Renal pelvis (tissue), 4 donors: ENCODE data around the gene SH3BP5. TPM values are rescaled to one million over a fixed set of nuclear protein-coding genes. Genes with fewer than 3 reads are reported as not detected.

Experiments
- DNase-seq: peaks from one replicate; pipeline ENCODE4 v3.0.0-alpha.2; 2013
- polyA plus RNA-seq, 3 donors: library from polyadenylated mRNA; unstranded; fragments of 120-200 nt; gene quantifications; one replicate each; pipeline ENCODE4 v1.2.1, GENCODE V29; 2013; ENCODE audit not compliant: insufficient read length in 3 of 3

Gene SH3BP5
- polyA plus RNA-seq, 3 donors: 51.1 to 52.8 (median 52.3) TPM

GRCh38 chr3:15258720-15259119, 73.7 kb downstream of the SH3BP5 start:
- DNase-seq: no peak

- DNase-seq: no peak
These were observed 75.5 kb downstream of the SH3BP5 start for GRCh38 chr3:15256861-15257341.

- DNase-seq: no peak
These were observed 77.2 kb downstream of the SH3BP5 start for GRCh38 chr3:15255215-15255614.

GRCh38 chr3:15253023-15253697, 79.2 kb downstream of the SH3BP5 start:
- DNase-seq: no peak

- no peak for DNase-seq
These were observed 86.2 kb downstream of the SH3BP5 start for GRCh38 chr3:15246186-15246585.

GRCh38 chr3:15243822-15244482, 88.4 kb downstream of the SH3BP5 start:
- no peak for DNase-seq

- no peak for DNase-seq
These were observed 91.0 kb downstream of the SH3BP5 start for GRCh38 chr3:15241341-15241740.

- DNase-seq: no peak
These were observed 103.1 kb downstream of the SH3BP5 start for GRCh38 chr3:15229262-15229661.

- DNase-seq: no peak
These were observed 104.2 kb downstream of the SH3BP5 start for GRCh38 chr3:15228147-15228546.

- no peak for DNase-seq
These were observed 108.5 kb downstream of the SH3BP5 start for GRCh38 chr3:15223685-15224572.

GRCh38 chr3:15221574-15222217, 110.7 kb downstream of the SH3BP5 start:
- no peak for DNase-seq

- no peak for DNase-seq
These were observed 111.7 kb downstream of the SH3BP5 start for GRCh38 chr3:15220661-15221060.

- DNase-seq: no peak
These were observed 112.3 kb downstream of the SH3BP5 start for GRCh38 chr3:15220056-15220455.

- DNase-seq: no peak
These were observed 113.7 kb downstream of the SH3BP5 start for GRCh38 chr3:15218689-15219088.

GRCh38 chr3:15217841-15218267, 114.5 kb downstream of the SH3BP5 start:
- no peak for DNase-seq

GRCh38 chr3:15217011-15217671, 115.2 kb downstream of the SH3BP5 start:
- DNase-seq: no peak

GRCh38 chr3:15216501-15216900, 115.9 kb downstream of the SH3BP5 start:
- DNase-seq: no peak

- DNase-seq: no peak
These were observed 116.4 kb downstream of the SH3BP5 start for GRCh38 chr3:15215996-15216395.

- DNase-seq: no peak
These were observed 117.6 kb downstream of the SH3BP5 start for GRCh38 chr3:15214758-15215157.

GRCh38 chr3:15211937-15212336, 120.4 kb downstream of the SH3BP5 start:
- DNase-seq: no peak

- DNase-seq: no peak
These were observed 124.4 kb downstream of the SH3BP5 start for GRCh38 chr3:15207836-15208504.
